SJSA1 (cell line): Measurements from ENCODE around the gene RPLP2. TPM values are rescaled to one million over a fixed set of nuclear protein-coding genes. Genes with fewer than 3 reads are reported as not detected.

Experiments used
- DNase-seq, 2 experiments: peaks; one replicate each; pipeline ENCODE4 v3.0.0-alpha.2; 2015 to 2020; ENCODE audit warnings: low spot score in 2 of 2, low read depth in 1 of 2
- H3K27ac ChIP-seq: fragments of 250-450 bp; sonication (Bioruptor Pico); 2 replicates; pipeline ENCODE4 v1.5.1; 2020; ENCODE audit warnings: mild to moderate bottlenecking, moderate library complexity
- H3K27me3 ChIP-seq: fragments of 250-450 bp; sonication (Bioruptor Pico); replicated peaks from 2 replicates; pipeline ENCODE4 v1.5.1; 2020; ENCODE audit warnings: mild to moderate bottlenecking, moderate library complexity
- H3K36me3 ChIP-seq: fragments of 250-450 bp; sonication (Bioruptor Pico); 2 replicates; pipeline ENCODE4 v1.5.1; 2020; ENCODE audit warnings: mild to moderate bottlenecking
- H3K4me1 ChIP-seq: fragments of 250-450 bp; sonication (Bioruptor Pico); replicated peaks from 2 replicates; pipeline ENCODE4 v1.6.1; 2021; ENCODE audit warnings: mild to moderate bottlenecking
- H3K4me3 ChIP-seq: fragments of 250-450 bp; sonication (Bioruptor Pico); 2 replicates; pipeline ENCODE4 v1.5.1; 2020; ENCODE audit warnings: mild to moderate bottlenecking
- H3K9me3 ChIP-seq: fragments of 250-450 bp; sonication (Bioruptor Pico); replicated peaks from 2 replicates; pipeline ENCODE4 v1.5.1; 2020; ENCODE audit warnings: mild to moderate bottlenecking
- total RNA-seq: library from RNA; depleted of rRNA; stranded (reverse); fragments of >200 nt; shearing (Covaris generic); gene quantifications from 2 replicates; pipeline ENCODE4 v1.2.3, GENCODE V29; 2014; rRNA removed

RPLP2 gene
- total RNA-seq, 1 experiment from 2014 or later, result 706 TPM

GRCh38 chr11:861105-861479, 51.3 kb downstream of the RPLP2 start:
- no peak for DNase-seq
- Histone ChIP-seq H3K27ac (no peak overlapping the region), H3K27me3 (no peaks in the 10 kb centered on the region), H3K9me3 (no peaks in the 10 kb centered on the region), H3K36me3 (0 out of 2 replicates have a peak, but pooled peaks cover 2% of the 10 kb centered on the region), H3K4me3 (no peak overlapping the region), H3K4me1 (no peaks in the 10 kb centered on the region)

GRCh38 chr11:862081-862661, 52.4 kb downstream of the RPLP2 start:
- Histone ChIP-seq H3K36me3 (0 out of 2 replicates have a peak, but pooled peaks cover 2% of the 10 kb centered on the region), H3K27ac (no peak overlapping the region), H3K4me3 (no peak overlapping the region), H3K4me1 (no peaks in the 10 kb centered on the region), H3K9me3 (no peaks in the 10 kb centered on the region), H3K27me3 (no peaks in the 10 kb centered on the region)
- DNase-seq, result no peak

Other genes with a start within 250 kb of the RPLP2 start
- gene LMNTD2, start 249.2 kb upstream of the RPLP2 start, total RNA-seq, result 0.18 TPM in 1 of 2 replicates, not detected in the other
- 13.8 and 16.4 TPM in 2 replicates for gene RASSF7, start 249.0 kb upstream of the RPLP2 start, total RNA-seq
- 15.8 and 21.7 TPM in 2 replicates for gene PHRF1, start 233.5 kb upstream of the RPLP2 start, total RNA-seq
- gene IRF7, start 194.0 kb upstream of the RPLP2 start, total RNA-seq, result 4.3 and 5.9 TPM in 2 replicates
- gene CDHR5, start 185.0 kb upstream of the RPLP2 start, total RNA-seq, result not detected in 2 replicates
- not detected in 2 replicates for gene SCT, start 182.8 kb upstream of the RPLP2 start, total RNA-seq
- not detected in 2 replicates for gene DRD4, start 172.7 kb upstream of the RPLP2 start, total RNA-seq
- gene DEAF1, start 114.7 kb upstream of the RPLP2 start, total RNA-seq, result 4.4 and 8.0 TPM in 2 replicates
- 16.0 and 16.7 TPM in 2 replicates for gene TMEM80, start 114.2 kb upstream of the RPLP2 start, total RNA-seq
- not detected in 2 replicates for gene EPS8L2, start 103.7 kb upstream of the RPLP2 start, total RNA-seq
- 159 and 302 TPM in 2 replicates for gene TALDO1, start 62.5 kb upstream of the RPLP2 start, total RNA-seq
- 7.0 and 12.4 TPM in 2 replicates for gene GATD1, start 32.5 kb upstream of the RPLP2 start, total RNA-seq
- 0.21 and 0.88 TPM in 2 replicates for gene CEND1, start 19.9 kb upstream of the RPLP2 start, total RNA-seq
- gene SLC25A22, start 11.7 kb upstream of the RPLP2 start, total RNA-seq, result 5.1 and 11.1 TPM in 2 replicates
- gene PIDD1, start 4.7 kb upstream of the RPLP2 start, total RNA-seq, result 2.1 and 2.4 TPM in 2 replicates
- gene PNPLA2, start 8.9 kb downstream of the RPLP2 start, total RNA-seq, result 5.0 and 9.8 TPM in 2 replicates
- not detected in 2 replicates for gene CRACR2B, start 18.0 kb downstream of the RPLP2 start, total RNA-seq
- gene CD151, start 23.0 kb downstream of the RPLP2 start, total RNA-seq, result 123 and 179 TPM in 2 replicates
- gene POLR2L, start 32.6 kb downstream of the RPLP2 start, total RNA-seq, result 75.8 and 144 TPM in 2 replicates
- 62.5 and 118 TPM in 2 replicates for gene TSPAN4, start 32.9 kb downstream of the RPLP2 start, total RNA-seq
- gene CHID1, start 100.8 kb downstream of the RPLP2 start, total RNA-seq, result 17.7 and 22.1 TPM in 2 replicates
- gene AP2A2, start 115.9 kb downstream of the RPLP2 start, total RNA-seq, result 15.6 and 17.7 TPM in 2 replicates
- gene MUC6, start 226.8 kb downstream of the RPLP2 start, total RNA-seq, result not detected in 2 replicates